Nephron (organoid): ENCODE measurements around the gene PVRIG.
"Not testable (repeated sequence)": the region's sequence is repeated elsewhere in the genome, so short reads cannot be mapped to it uniquely, and the experiment has no call there.

Experiments used
- H3K27ac Mint-ChIP-seq, 3 experiments: 2 replicates each; pipeline ENCODE4 v1.8.0; 2020; ENCODE audit warnings: mixed read lengths in 3 of 3, mild to moderate bottlenecking in 2 of 3, moderate library complexity in 1 of 3
- H3K27me3 Mint-ChIP-seq: 2 replicates; pipeline ENCODE4 v1.8.0; 2021; ENCODE audit warnings: low read depth, mild to moderate bottlenecking, moderate library complexity, mixed read lengths
- H3K36me3 Mint-ChIP-seq: 2 replicates; pipeline ENCODE4 v1.8.0; 2020; ENCODE audit warnings: low read depth, mixed read lengths
- H3K4me1 Mint-ChIP-seq: 2 replicates; pipeline ENCODE4 v1.8.0; 2020; ENCODE audit warnings: mixed read lengths
- H3K4me3 Mint-ChIP-seq, 3 experiments: 2 replicates each; pipeline ENCODE4 v1.8.0; 2020; ENCODE audit warnings: mild to moderate bottlenecking in 3 of 3, mixed read lengths in 3 of 3, moderate library complexity in 2 of 3
- H3K9me3 Mint-ChIP-seq: 2 replicates; pipeline ENCODE4 v1.8.0; 2020; ENCODE audit warnings: mixed read lengths
- TF ChIP-seq, protein P1 (sequence below), 3 experiments: fragments of 200-600 bp; sonication (generic); IDR thresholded peaks; one replicate each; pipeline ENCODE4 v1.5.0; 2021; ENCODE audit warnings: antibody characterized with exemption in 3 of 3; ENCODE audit not compliant: unreplicated experiment in 3 of 3

PVRIG gene

DNA sequence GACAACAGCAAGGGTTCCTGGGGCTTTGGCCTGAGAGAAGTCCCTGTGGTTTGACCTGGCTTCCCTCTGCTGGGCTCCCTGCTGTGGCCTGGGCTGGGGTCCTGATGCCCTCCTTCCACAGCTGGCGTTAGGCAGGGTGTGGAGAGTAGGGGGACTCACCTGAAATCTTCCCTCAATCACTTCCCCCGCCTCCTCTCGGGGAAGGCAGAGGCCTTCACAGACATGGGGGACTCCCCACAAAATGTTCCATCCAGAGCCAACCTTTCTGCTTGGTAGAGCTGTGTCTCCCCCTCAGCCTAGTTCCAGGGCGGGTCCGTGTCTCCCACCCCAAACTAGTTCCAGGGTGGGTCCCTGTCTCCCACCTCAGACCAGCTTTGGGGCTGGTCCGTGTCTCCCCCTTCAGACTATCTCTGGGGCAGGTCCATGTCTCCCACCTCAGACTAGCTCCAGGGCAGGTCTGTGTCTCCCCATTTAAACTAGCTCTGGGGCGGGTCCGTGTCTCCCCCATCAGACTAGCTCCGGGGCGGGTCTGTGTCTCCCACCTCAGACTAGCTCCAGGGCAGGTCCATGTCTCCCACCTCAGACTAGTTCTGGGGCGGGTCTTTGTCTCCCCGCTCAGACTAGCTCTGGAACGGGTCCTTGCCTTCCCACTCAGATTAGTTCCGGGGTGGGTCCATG, 2.2 kb downstream of the PVRIG start:
- Mint-ChIP-seq H3K27me3 (no peaks in the 10 kb centered on the region), H3K36me3 (peaks cover 4% of the 10 kb centered on the region), H3K9me3 (no peaks in the 10 kb centered on the region), H3K4me1 (peaks cover 8% of the 10 kb centered on the region), H3K4me3 (no peak overlapping the region), H3K27ac (no peak overlapping the region)
- TF ChIP-seq, protein P1, sequence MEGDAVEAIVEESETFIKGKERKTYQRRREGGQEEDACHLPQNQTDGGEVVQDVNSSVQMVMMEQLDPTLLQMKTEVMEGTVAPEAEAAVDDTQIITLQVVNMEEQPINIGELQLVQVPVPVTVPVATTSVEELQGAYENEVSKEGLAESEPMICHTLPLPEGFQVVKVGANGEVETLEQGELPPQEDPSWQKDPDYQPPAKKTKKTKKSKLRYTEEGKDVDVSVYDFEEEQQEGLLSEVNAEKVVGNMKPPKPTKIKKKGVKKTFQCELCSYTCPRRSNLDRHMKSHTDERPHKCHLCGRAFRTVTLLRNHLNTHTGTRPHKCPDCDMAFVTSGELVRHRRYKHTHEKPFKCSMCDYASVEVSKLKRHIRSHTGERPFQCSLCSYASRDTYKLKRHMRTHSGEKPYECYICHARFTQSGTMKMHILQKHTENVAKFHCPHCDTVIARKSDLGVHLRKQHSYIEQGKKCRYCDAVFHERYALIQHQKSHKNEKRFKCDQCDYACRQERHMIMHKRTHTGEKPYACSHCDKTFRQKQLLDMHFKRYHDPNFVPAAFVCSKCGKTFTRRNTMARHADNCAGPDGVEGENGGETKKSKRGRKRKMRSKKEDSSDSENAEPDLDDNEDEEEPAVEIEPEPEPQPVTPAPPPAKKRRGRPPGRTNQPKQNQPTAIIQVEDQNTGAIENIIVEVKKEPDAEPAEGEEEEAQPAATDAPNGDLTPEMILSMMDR (IDR thresholded peaks at IDR 0.05; ENCODE audit: unreplicated experiment in 3 of 3), result no peak

GRCh38 chr7:100222445-100223132, 2.8 kb downstream of the PVRIG start:
- Mint-ChIP-seq H3K27ac (no peak overlapping the region), H3K27me3 (no peaks in the 10 kb centered on the region), H3K4me1 (peaks cover 2% of the 10 kb centered on the region), H3K9me3 (no peaks in the 10 kb centered on the region), H3K36me3 (peaks cover 4% of the 10 kb centered on the region), H3K4me3 (no peak overlapping the region)
- TF ChIP-seq, protein P1 (IDR thresholded peaks at IDR 0.05; ENCODE audit: unreplicated experiment in 3 of 3), result no peak

- H3K27ac Mint-ChIP-seq, H3K36me3 Mint-ChIP-seq, H3K9me3 Mint-ChIP-seq, H3K27me3 Mint-ChIP-seq, H3K4me1 Mint-ChIP-seq, H3K4me3 Mint-ChIP-seq: not testable (repeated sequence)
These were observed 3.7 kb downstream of the PVRIG start for GRCh38 chr7:100223376-100223927.

GRCh38 chr7:100224891-100225290, 5.1 kb downstream of the PVRIG start:
- not testable (repeated sequence) for H3K4me3 Mint-ChIP-seq, H3K27me3 Mint-ChIP-seq, H3K27ac Mint-ChIP-seq, H3K9me3 Mint-ChIP-seq, H3K4me1 Mint-ChIP-seq, H3K36me3 Mint-ChIP-seq

- H3K4me3 Mint-ChIP-seq, H3K9me3 Mint-ChIP-seq, H3K27me3 Mint-ChIP-seq: not testable (repeated sequence)
- H3K36me3 Mint-ChIP-seq, result peaks cover 19% of the 10 kb centered on the region
- peaks cover 13% of the 10 kb centered on the region for H3K4me1 Mint-ChIP-seq
- peak overlapping the region in 1 of 3 experiments; percentile 33 for H3K27ac Mint-ChIP-seq
These were observed 15.0 kb downstream of the PVRIG start for GRCh38 chr7:100234660-100235317.

DNA sequence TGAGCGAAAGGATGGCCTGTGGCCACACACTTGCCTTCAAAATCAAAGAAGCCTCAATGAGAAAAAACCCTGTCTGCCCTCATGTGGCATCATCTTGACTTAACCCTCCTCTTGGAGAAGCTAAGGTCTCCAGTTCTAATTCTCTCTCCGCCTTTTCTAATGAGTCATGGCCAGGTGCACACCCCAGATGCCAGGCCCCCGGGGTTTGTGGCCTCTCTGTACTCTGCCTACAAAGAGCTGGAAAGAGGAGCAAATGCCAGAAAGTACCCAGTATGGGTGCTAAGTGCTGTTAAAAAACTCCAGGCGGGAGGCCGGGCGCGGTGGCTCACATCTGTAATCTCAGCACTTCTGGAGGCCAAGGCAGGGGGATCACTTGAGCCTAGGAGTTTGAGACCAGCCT, 20.2 kb downstream of the PVRIG start:
- not testable (repeated sequence) for H3K36me3 Mint-ChIP-seq, H3K9me3 Mint-ChIP-seq, H3K27me3 Mint-ChIP-seq, H3K4me3 Mint-ChIP-seq
- peak overlapping the region in 1 of 3 experiments; percentile 14 for H3K27ac Mint-ChIP-seq
- peaks cover 20% of the 10 kb centered on the region for H3K4me1 Mint-ChIP-seq

DNA sequence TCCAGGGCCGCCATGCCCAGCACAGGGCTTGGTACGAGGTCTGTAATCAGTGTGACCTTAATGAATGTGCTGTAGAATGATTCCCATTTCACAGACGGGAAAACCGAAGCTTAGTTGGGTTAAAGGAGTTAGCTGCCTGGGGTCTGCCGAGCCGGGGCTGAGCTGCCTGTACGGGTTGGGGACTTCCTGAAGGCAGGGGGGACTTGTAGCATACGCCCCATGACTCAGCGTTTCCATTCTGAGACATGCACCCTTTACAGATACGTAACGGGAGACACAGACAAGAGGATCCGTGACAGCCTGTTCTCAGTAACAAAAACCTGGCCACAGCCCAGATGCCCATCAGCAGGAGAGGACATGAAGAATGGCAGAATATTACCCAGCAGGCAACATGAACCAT, 23.6 kb downstream of the PVRIG start:
- not testable (repeated sequence) for H3K4me3 Mint-ChIP-seq, H3K9me3 Mint-ChIP-seq
- H3K4me1 Mint-ChIP-seq, result peaks cover 35% of the 10 kb centered on the region

GRCh38 chr7:100244988-100245605, 25.3 kb downstream of the PVRIG start:
- H3K9me3 Mint-ChIP-seq, H3K36me3 Mint-ChIP-seq, H3K4me3 Mint-ChIP-seq, H3K27me3 Mint-ChIP-seq: not testable (repeated sequence)
- Mint-ChIP-seq H3K4me1 (peaks cover 39% of the 10 kb centered on the region), H3K27ac (peak overlapping the region; percentile 38 to 64 (median 50))

More for the DNA sequence above, 23.6 kb downstream of the PVRIG start:
- H3K27me3 Mint-ChIP-seq, H3K36me3 Mint-ChIP-seq, H3K27ac Mint-ChIP-seq: not testable (repeated sequence)

- H3K36me3 Mint-ChIP-seq, H3K27me3 Mint-ChIP-seq, H3K9me3 Mint-ChIP-seq, H3K4me3 Mint-ChIP-seq: not testable (repeated sequence)
- H3K27ac Mint-ChIP-seq, result peak overlapping the region; percentile 53 to 90 (median 85)
- peaks cover 39% of the 10 kb centered on the region for H3K4me1 Mint-ChIP-seq
These were observed 26.5 kb downstream of the PVRIG start for GRCh38 chr7:100246121-100246864.

DNA sequence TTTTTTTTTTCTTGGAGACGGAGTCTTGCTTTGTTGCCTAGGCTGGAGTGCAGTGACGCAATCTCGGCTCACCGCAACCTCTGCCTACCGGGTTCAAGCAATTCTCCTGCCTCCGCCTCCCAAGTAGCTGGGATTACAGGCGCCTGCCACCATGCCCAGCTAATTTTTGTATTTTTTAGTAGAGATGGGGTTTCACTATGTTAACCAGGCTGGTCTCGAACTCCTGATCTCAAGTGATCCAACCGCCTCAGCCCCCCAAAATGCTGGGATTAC, 27.1 kb downstream of the PVRIG start:
- Mint-ChIP-seq H3K27ac (peak overlapping the region in 2 of 3 experiments; percentile 85 to 95), H3K4me1 (peaks cover 39% of the 10 kb centered on the region)
- not testable (repeated sequence) for H3K36me3 Mint-ChIP-seq, H3K9me3 Mint-ChIP-seq, H3K27me3 Mint-ChIP-seq, H3K4me3 Mint-ChIP-seq
